ENCODE measurements around the gene TUBGCP4. TPM values are rescaled to one million over a fixed set of nuclear protein-coding genes. Genes with fewer than 3 reads are reported as not detected.

The TUBGCP4 gene
- total and polyA plus RNA-seq, 9 of the 15 experiments (the other 6 are each of a cell fraction or from before 2014, with no cell fraction given) = 10.7 to 50.2 (median 29.6) TPM

DNA sequence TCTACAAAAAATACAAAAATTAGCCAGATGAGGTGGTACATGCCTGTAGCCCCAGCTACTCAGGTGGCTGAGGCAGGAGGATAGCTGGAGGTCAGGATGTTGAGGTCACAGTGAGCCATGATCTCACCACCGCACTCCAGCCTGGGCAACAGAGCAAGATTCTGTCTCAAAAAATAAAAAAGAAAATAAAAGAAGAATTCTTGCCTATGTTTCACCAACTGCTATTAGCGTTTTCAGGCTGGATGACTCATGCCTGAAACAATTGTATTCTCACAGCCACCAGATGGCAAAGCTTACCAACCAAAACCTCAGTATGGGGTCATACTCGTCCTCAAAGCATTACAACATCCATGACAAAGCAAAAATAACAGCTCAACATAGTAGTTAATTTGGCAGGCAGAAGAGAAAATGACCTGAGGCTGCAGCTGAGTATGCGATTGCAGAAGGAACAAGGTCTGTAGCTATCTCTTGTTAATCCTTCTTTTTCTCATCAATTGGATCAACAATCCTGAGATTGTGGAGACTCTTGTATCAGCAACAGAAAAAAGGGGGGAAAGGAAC lies 69.9 kb downstream of the TUBGCP4 start (continued):
- TF ChIP-seq, protein P1, sequence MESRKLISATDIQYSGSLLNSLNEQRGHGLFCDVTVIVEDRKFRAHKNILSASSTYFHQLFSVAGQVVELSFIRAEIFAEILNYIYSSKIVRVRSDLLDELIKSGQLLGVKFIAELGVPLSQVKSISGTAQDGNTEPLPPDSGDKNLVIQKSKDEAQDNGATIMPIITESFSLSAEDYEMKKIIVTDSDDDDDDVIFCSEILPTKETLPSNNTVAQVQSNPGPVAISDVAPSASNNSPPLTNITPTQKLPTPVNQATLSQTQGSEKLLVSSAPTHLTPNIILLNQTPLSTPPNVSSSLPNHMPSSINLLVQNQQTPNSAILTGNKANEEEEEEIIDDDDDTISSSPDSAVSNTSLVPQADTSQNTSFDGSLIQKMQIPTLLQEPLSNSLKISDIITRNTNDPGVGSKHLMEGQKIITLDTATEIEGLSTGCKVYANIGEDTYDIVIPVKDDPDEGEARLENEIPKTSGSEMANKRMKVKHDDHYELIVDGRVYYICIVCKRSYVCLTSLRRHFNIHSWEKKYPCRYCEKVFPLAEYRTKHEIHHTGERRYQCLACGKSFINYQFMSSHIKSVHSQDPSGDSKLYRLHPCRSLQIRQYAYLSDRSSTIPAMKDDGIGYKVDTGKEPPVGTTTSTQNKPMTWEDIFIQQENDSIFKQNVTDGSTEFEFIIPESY (CRISPR knock-in tag; IDR thresholded peaks at IDR 0.05) = no peak; the same call in 1 of the 2 replicates
- TF ChIP-seq CBFA2T3 (IDR thresholded peaks at IDR 0.05) (peak; percentile 22; the same call in 1 of the 2 replicates), HDAC6 (IDR thresholded peaks at IDR 0.05; ENCODE audit: low read depth, low read length) (no peak), ZNF263 (CRISPR knock-in tag; IDR thresholded peaks at IDR 0.05; ENCODE audit: borderline replicate concordance) (no peak), ZNF76 (CRISPR knock-in tag; IDR thresholded peaks at IDR 0.05; ENCODE audit: borderline replicate concordance) (no peak), CC2D1A (IDR thresholded peaks at IDR 0.05) (peak; percentile 77), SP1 (CRISPR knock-in tag; IDR thresholded peaks at IDR 0.05) (no peak), NCOA4 (IDR thresholded peaks at IDR 0.05; ENCODE audit: partially characterized antibody) (no peak), CBFB (CRISPR knock-in tag; IDR thresholded peaks at IDR 0.05) (no peak), MLX (CRISPR knock-in tag; conservative IDR thresholded peaks at IDR 0.05) (no peak), ZNF592 (IDR thresholded peaks at IDR 0.05) (peak; percentile 71), ZNF668 (CRISPR knock-in tag; IDR thresholded peaks at IDR 0.05) (no peak), HLTF (IDR thresholded peaks at IDR 0.05) (no peak), ZNF707 (CRISPR knock-in tag; conservative IDR thresholded peaks at IDR 0.05) (no peak), NR2C1 (IDR thresholded peaks at IDR 0.05) (peak; percentile 48; the same call in 1 of the 2 replicates), NR2C1 (tag; IDR thresholded peaks at IDR 0.05) (peak; percentile 48), TAF9B (IDR thresholded peaks at IDR 0.05; ENCODE audit: partially characterized antibody) (peak; percentile 57), ZEB2 (IDR thresholded peaks at IDR 0.05) (peak; percentile 62; the same call in 1 of the 2 replicates), ZNF551 (CRISPR knock-in tag; IDR thresholded peaks at IDR 0.05) (no peak)
- TF ChIP-seq, protein P2, sequence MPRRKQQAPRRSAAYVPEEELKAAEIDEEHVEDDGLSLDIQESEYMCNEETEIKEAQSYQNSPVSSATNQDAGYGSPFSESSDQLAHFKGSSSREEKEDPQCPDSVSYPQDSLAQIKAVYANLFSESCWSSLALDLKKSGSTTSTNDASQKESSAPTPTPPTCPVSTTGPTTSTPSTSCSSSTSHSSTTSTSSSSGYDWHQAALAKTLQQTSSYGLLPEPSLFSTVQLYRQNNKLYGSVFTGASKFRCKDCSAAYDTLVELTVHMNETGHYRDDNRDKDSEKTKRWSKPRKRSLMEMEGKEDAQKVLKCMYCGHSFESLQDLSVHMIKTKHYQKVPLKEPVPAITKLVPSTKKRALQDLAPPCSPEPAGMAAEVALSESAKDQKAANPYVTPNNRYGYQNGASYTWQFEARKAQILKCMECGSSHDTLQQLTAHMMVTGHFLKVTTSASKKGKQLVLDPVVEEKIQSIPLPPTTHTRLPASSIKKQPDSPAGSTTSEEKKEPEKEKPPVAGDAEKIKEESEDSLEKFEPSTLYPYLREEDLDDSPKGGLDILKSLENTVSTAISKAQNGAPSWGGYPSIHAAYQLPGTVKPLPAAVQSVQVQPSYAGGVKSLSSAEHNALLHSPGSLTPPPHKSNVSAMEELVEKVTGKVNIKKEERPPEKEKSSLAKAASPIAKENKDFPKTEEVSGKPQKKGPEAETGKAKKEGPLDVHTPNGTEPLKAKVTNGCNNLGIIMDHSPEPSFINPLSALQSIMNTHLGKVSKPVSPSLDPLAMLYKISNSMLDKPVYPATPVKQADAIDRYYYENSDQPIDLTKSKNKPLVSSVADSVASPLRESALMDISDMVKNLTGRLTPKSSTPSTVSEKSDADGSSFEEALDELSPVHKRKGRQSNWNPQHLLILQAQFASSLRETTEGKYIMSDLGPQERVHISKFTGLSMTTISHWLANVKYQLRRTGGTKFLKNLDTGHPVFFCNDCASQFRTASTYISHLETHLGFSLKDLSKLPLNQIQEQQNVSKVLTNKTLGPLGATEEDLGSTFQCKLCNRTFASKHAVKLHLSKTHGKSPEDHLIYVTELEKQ (CRISPR knock-in tag; IDR thresholded peaks at IDR 0.05) = no peak

Data from K562 (cell line).